Endometrium (tissue), 2 donors: ENCODE measurements around the gene PTCHD1.

Source experiments
- FAIRE-seq: peaks from 2 replicates; lab custom pipeline; 2012; peaks lifted over from hg19 to GRCh38; lab: Jason Lieb, UNC
- donor health status: control.
- donor health status: control.

PTCHD1 gene

GRCh38 chrX:23334848-23335599, at the start of gene PTCHD1:
PTCHD1 (plus strand) TSS chrX:23334849; CDS start chrX:23334876, 27 bp downstream.
- no peak for FAIRE-seq

- no peak for FAIRE-seq
These were observed 47.9 kb upstream of the PTCHD1 start for GRCh38 chrX:23286731-23287130.

- no peak for FAIRE-seq
These were observed 47.4 kb upstream of the PTCHD1 start for GRCh38 chrX:23287191-23287725.

- FAIRE-seq: no peak
These were observed 42.2 kb upstream of the PTCHD1 start for GRCh38 chrX:23292354-23292987.

- FAIRE-seq: no peak
These were observed 41.5 kb upstream of the PTCHD1 start for GRCh38 chrX:23292988-23293651.

GRCh38 chrX:23304881-23305280, 29.8 kb upstream of the PTCHD1 start:
- no peak for FAIRE-seq

GRCh38 chrX:23311731-23312130, 22.9 kb upstream of the PTCHD1 start:
- FAIRE-seq: no peak

GRCh38 chrX:23312136-23312535, 22.5 kb upstream of the PTCHD1 start:
- FAIRE-seq: no peak

- no peak for FAIRE-seq
These were observed 16.6 kb upstream of the PTCHD1 start for GRCh38 chrX:23317799-23318724.

GRCh38 chrX:23327104-23327503, 7.5 kb upstream of the PTCHD1 start:
- FAIRE-seq: no peak

- no peak for FAIRE-seq
These were observed 2.9 kb upstream of the PTCHD1 start for GRCh38 chrX:23331701-23332100.

GRCh38 chrX:23332101-23332887, 2.4 kb upstream of the PTCHD1 start:
- no peak for FAIRE-seq

GRCh38 chrX:23332888-23333821, 1.5 kb upstream of the PTCHD1 start:
- no peak for FAIRE-seq

GRCh38 chrX:23333842-23334520, 668 bp upstream of the PTCHD1 start:
- no peak for FAIRE-seq

GRCh38 chrX:23334521-23334847, 165 bp upstream of the PTCHD1 start:
- FAIRE-seq: no peak

- FAIRE-seq: no peak
These were observed 3.7 kb downstream of the PTCHD1 start for GRCh38 chrX:23338334-23338733.

- no peak for FAIRE-seq
These were observed 6.8 kb downstream of the PTCHD1 start for GRCh38 chrX:23341452-23341851.

GRCh38 chrX:23344238-23344903, 9.7 kb downstream of the PTCHD1 start:
- FAIRE-seq: no peak

- no peak for FAIRE-seq
These were observed 10.2 kb downstream of the PTCHD1 start for GRCh38 chrX:23344904-23345271.
